Measurements from ENCODE around the gene RBM20. TPM values are rescaled to one million over a fixed set of nuclear protein-coding genes. Genes with fewer than 3 reads are reported as not detected.

The RBM20 gene
- total and polyA plus RNA-seq, 2 of the 4 experiments (the other 2 are of a cell fraction): under 0.01 to 0.15 TPM

DNA sequence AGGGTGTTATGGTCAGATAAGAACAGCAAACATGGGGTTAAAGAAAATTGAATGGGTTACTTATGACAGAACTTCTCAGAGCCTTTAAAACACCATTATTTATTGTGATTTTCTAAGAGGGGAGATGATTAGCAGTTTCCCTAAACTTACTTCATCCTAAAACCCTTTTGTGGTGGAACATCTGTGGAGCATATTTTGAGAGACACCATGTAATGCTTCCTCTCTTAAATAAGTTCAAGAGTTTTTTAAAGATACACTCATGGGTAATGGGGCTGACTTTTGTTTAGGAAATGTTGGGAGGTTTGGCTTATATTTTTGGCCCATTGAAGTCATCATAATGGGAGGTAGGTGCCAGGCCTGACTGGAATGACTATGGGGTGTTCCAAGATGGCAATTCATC lies 219.2 kb downstream of the RBM20 start:
- Histone ChIP-seq H3K27me3 (ENCODE audit: control insufficient read depth, insufficient read depth, low read length) (no peaks in the 10 kb centered on the region), H3K4me2 (ENCODE audit: low read depth, low read length) (no peak overlapping the region), H2BK120ac (ENCODE audit: low read depth, low read length) (no peak overlapping the region), H2AK5ac (ENCODE audit: low read depth, low read length) (no peak overlapping the region), H2AK9ac (replicated peaks; ENCODE audit: low read depth, low read length, poor library complexity) (no peak overlapping the region), H4K91ac (ENCODE audit: insufficient read depth, low read depth, low read length) (no peak overlapping the region), H4K8ac (ENCODE audit: low read depth in 2 of 2, low read length in 2 of 2) (no peak overlapping the region), H3K9me1 (ENCODE audit: insufficient read depth, low read length) (peaks cover 7% of the 10 kb centered on the region; the same call in 1 of the 2 replicates), H3K23ac (ENCODE audit: low read depth, low read length) (no peak overlapping the region), H3K36me3 (ENCODE audit: control insufficient read depth, insufficient read depth, low read length) (no peaks in the 10 kb centered on the region), H3K9ac (ENCODE audit: low read depth, low read length) (no peak overlapping the region), H3K4me3 (ENCODE audit: insufficient read depth, low read depth, low read length) (no peak overlapping the region), H3K18ac (ENCODE audit: low read depth, low read length) (no peak overlapping the region), H2BK20ac (ENCODE audit: low read depth, low read length) (no peak overlapping the region), H3K14ac (replicated peaks; ENCODE audit: low read depth, low read length) (no peak overlapping the region), H3K4ac (ENCODE audit: low read depth, low read length) (no peak overlapping the region), H3K9me3 (ENCODE audit: control insufficient read depth, insufficient read depth, low read length) (no peaks in the 10 kb centered on the region), H3K79me1 (ENCODE audit: low read depth in 1 of 2, low read length in 2 of 2) (no peaks in the 10 kb centered on the region), H4K20me1 (ENCODE audit: insufficient read depth, low read length) (no peaks in the 10 kb centered on the region), H2BK15ac (ENCODE audit: low read depth, low read length) (no peak overlapping the region), H3K56ac (ENCODE audit: extremely low read depth, insufficient read depth, low read length) (no peak overlapping the region), H3K4me1 (ENCODE audit: control insufficient read depth, insufficient read depth, low read length) (peaks cover 21% of the 10 kb centered on the region), H2BK5ac (ENCODE audit: low read depth, low read length, poor library complexity, severe bottlenecking) (no peak overlapping the region), H4K5ac (ENCODE audit: low read depth, low read length) (no peak overlapping the region), H3K27ac (ENCODE audit: insufficient read depth, low read length) (no peak overlapping the region), H2AFZ (replicated peaks; ENCODE audit: low read length, poor library complexity) (no peak overlapping the region)
- DNase-seq (no peak), ATAC-seq (ENCODE audit: low read depth) (no peak)
- intact Hi-C loops (cut with micrococcal nuclease): loop anchor here (5.0 kb wide), 1 partner anchor 36 kb away; no protein-coding TSS in a partner anchor
- in situ Hi-C loops (cut with MboI; ENCODE audit: low sequenced_read_pairs): no loop called here
- dilution Hi-C loops (cut with HindIII; ENCODE audit: low sequenced_read_pairs, unreplicated experiment): no loop called here
- no TSS peak for BruUV-seq (replicated peaks)
- TF ChIP-seq MAFK (IDR thresholded peaks at IDR 0.05; ENCODE audit: low read depth, low read length): no peak
- no peak for TF ChIP-seq BHLHE40 (IDR thresholded peaks at IDR 0.05; ENCODE audit: low read depth, low read length)
- no peak for TF ChIP-seq POLR2A (IDR thresholded peaks at IDR 0.05; ENCODE audit: low read depth, low read length)
- no peak for TF ChIP-seq CHD1 (IDR thresholded peaks at IDR 0.05; ENCODE audit: low read depth, low read length)
- TF ChIP-seq RCOR1 (IDR thresholded peaks at IDR 0.05; ENCODE audit: insufficient replicate concordance, low read length): no peak
- no peak for TF ChIP-seq CEBPB (IDR thresholded peaks at IDR 0.05; ENCODE audit: low read depth, low read length)
- TF ChIP-seq RAD21 (IDR thresholded peaks at IDR 0.05; ENCODE audit: low read length): no peak
- TF ChIP-seq MAZ (IDR thresholded peaks at IDR 0.05; ENCODE audit: borderline replicate concordance, low read depth, low read length): no peak
- no peak for TF ChIP-seq FOS (IDR thresholded peaks at IDR 0.05; ENCODE audit: low read depth, low read length)
- TF ChIP-seq, protein P1, sequence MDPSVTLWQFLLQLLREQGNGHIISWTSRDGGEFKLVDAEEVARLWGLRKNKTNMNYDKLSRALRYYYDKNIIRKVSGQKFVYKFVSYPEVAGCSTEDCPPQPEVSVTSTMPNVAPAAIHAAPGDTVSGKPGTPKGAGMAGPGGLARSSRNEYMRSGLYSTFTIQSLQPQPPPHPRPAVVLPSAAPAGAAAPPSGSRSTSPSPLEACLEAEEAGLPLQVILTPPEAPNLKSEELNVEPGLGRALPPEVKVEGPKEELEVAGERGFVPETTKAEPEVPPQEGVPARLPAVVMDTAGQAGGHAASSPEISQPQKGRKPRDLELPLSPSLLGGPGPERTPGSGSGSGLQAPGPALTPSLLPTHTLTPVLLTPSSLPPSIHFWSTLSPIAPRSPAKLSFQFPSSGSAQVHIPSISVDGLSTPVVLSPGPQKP (IDR thresholded peaks at IDR 0.05; ENCODE audit: borderline replicate concordance, low read depth, low read length): no peak
- POLR2A ChIA-PET (ENCODE audit: unreplicated experiment): no interaction called here
- CTCF ChIA-PET: no interaction called here
